ELF-1 (cell line): ENCODE data around the gene TBC1D8.

Source experiments
- DNase-seq: peaks from one replicate; pipeline ENCODE4 v3.0.0-alpha.2; 2016; ENCODE audit warnings: low read depth, low spot score

The TBC1D8 gene

DNA sequence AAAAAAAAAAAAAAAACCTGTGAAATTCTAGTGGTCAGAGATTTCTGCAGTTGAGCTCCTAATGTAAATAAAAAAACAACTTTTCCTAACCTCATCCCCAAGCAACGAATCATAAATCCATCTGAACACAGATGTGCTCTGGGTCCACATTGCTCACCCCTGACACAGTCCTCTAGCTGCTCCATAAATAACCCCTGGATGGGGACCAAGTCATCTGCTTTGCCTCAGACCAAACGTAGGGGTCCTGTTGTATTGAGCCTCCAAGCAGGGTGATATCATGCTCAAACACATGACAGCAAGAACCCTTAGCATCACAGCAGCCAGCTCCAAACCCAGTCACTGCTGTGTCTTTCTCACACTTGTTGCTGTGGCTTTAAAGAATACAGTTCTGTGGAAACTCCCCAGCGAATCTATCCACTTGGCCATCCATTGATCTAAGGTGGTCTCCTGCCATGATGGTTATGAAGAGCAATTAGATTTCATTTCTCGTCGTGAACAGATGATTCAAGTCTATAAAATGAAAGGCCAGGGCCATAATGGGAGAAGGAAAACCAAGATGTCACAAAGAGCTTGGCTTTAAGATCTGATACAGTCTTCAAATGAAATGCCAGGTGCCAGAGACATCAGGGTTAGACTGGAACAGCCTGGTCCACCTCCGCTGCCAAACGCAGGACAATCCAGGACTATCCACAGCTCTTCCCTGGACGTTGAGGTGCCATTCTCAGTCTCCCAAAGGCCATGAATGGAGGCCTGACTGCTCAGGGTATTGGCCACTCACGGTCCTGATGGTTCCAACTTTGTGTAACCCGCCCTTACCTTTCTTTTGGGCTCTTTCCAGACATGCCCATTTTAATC is 39.0 kb downstream of the TBC1D8 start:
- no peak for DNase-seq

DNA sequence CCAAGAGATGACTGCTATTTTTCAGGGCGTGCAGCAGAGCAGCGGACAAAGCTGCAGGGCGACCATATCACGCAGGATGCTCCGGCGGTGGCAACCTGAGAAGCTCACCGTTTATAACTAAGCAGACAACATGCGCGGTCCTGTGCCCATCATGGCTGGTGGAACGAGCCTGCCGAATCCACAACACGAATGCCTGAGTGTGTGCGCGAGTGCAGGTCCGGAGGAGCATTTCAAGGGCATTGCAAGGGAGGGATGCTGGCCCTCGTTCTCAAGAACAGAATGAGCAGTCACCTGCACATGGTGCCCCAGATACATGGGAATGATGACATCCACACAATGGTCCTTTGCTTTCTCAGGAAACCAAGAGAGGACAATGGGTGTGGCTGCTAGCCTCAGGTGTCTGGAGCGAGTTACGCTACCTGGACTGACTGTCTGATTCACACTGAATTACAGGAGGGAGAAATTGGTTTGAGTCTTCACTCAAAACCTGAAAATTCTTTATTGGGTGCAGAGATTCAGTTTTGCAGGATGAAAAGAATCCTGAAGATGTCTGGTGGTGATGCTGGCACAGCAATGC is 39.8 kb downstream of the TBC1D8 start:
- DNase-seq, result no peak

DNA sequence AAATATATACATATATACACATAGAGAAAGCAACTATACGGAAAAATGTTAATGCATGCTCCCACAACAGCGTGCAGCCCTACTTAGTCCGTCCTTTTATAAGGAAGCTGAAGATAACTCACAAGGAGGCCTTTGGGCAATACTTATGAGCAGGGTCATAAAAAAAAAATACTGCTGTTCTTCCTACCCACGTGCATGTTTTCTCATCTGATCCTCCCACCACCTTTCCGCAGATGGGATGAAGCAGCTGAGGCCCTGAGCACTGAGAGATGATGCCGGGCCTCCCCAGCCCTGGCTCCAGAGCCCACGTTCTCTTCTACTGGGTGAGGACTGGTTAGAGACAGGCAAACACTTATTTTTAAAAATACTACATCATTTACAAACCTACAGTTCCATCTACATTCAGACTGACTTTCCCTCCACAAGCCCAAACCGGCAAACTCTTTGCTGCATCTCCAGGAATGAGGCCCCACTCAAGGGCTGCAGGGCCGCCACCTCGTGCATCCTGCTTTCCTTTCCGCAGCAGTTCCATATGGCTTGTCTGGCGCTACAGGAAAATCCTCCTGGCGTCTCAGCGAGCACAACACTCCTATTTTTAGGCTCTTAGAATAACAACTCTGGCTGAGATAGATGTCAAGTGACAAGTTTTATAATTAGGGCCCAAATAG is 41.6 kb downstream of the TBC1D8 start:
- DNase-seq, result no peak

DNA sequence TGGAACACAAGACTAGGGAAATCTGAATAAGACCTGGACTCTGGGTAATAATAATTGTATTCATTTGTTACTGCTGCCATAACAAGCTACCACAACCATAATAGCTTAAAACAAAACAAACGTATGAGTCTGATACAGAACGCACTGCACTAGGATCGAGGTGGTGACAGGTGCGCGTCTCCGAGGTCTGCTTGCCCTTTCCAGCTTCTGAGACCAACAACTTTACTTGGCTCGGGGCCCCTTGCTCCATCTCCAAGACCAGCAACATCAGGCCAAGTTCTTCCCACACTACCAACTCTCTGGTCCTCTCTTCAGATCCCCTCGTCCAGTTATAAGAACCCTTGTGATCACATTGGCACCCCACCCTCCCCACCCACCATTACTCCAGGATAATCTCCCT is 42.8 kb downstream of the TBC1D8 start:
- no peak for DNase-seq

DNA sequence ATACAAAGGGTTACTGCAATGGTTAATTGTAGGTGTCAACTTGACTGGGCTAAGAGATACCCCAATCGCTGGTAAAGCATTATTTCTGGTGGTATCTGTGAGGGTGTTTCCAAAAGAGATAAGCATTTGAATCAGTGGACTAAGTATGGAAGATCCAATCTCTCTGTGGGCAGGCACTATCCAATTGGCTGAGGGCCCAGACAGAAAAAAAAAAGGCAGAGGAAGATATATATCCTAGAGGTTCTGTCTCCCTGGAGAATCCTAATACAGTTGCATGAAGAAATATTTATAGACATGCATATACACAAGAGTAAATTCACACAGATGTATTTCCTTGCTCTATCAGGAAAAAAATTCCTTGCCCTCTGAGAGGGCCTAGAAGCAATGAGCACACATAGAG is 43.9 kb downstream of the TBC1D8 start:
- DNase-seq, result no peak

DNA sequence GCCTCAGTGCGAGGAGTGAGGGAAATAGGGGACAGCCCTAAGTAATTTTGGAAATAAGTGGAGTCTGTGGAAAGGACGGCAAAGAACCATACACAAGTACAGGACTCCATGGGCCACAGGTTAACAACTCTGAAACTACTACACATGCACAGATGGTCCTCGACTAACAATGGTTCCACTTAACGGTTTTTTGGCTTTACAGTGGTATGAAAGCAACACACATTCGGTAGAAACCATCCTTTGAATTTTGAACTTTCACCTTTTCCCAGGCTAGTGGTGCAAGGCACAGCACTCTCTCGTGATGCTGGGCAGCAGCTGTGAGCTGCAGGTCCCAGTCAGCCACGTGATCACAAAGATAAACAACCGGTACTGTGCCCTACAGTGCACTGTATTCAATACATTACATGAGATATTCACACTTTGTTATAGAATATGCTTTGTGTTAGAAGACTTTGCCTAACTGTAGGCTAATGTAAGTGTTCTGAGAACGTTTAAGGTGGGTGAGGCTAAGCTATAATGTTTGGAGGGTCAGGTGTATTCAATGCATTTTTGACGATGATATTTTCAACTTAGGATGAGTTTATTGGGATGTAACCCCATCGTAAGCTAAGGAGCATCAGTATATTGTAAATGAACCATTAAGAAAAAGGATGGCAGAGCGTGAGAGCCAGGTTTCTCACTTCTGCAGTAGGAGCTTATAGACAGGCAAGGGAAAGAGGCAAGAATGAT is 44.6 kb downstream of the TBC1D8 start:
- no peak for DNase-seq

DNA sequence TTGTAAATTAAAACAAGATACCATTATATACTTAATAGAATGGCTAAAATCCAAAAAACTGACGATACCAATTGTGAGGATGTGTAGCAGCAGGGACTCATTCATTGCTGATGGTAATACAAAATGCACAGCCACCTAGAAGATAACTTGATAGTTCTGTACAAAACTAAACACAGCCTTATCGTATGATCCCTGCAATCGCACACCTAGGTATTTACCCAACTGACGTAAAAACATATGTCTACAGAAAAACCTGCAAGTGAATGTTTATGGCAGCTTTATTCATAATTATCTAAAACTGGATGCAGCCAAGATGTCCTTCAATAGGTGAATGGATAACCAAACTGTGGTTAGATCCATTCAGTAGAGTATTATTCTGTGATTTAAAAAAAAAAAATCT is 45.5 kb downstream of the TBC1D8 start:
- DNase-seq, result no peak

DNA sequence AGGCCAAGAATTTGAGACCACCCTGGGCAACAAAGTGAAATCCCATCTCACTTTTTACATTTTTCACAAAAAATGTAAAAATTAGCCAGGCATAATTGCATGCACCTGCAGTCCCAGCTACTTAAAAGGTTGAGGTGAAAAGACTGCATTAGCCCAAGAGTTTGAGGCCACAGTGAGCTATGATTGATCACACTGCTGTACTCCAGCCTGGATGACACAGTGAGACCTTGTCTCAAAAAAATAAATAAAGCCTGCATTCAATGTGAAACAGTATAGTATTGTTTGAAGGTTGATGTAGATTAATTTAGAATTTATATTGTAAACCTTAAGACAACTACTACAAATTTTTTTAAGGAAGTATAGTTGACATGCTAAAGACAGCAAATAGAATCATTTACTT is 53.5 kb downstream of the TBC1D8 start:
- no peak for DNase-seq

DNA sequence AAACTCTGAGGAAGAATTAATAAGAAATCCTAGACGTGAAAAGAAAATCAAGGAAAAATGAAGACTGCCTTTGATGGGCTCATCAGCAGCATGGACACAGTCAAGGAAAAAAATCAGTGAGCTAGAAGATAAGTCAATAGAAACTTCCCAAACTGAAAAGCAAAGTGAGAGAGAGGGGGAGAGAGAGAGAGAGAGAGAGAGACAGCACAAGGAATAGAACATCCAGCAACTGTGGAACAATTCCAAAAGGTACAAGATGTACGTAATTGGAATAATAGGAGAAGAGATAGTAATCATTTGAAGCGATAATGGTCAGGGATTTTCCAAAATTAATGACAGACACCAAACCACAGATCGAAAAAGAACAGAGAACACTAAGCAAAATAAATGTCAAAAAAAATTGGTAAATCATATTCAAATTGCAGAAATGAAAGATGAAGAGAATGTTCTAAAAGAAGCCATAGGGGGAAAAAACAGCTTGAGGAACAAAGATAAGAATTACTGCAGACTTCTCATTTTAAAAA is 54.5 kb downstream of the TBC1D8 start:
- no peak for DNase-seq

DNA sequence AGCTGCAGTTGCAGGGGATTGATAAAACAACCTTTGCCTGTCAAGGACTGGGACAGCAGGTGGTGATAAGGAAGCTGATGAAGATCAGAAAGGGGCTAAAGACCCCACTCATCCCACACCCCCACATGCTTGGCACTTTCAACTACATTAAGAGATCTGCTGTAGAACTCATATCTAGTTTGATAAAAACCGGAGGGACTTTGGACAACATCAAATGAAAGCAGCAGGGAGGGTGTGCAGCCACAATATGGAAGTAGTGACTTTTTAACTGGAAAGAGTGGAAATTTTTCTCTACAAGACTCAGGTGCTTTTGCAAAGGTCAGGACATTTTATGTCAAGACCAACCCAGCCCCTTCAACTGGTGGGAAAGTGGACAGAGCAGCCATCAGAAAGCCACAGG is 56.8 kb downstream of the TBC1D8 start:
- DNase-seq, result no peak

DNA sequence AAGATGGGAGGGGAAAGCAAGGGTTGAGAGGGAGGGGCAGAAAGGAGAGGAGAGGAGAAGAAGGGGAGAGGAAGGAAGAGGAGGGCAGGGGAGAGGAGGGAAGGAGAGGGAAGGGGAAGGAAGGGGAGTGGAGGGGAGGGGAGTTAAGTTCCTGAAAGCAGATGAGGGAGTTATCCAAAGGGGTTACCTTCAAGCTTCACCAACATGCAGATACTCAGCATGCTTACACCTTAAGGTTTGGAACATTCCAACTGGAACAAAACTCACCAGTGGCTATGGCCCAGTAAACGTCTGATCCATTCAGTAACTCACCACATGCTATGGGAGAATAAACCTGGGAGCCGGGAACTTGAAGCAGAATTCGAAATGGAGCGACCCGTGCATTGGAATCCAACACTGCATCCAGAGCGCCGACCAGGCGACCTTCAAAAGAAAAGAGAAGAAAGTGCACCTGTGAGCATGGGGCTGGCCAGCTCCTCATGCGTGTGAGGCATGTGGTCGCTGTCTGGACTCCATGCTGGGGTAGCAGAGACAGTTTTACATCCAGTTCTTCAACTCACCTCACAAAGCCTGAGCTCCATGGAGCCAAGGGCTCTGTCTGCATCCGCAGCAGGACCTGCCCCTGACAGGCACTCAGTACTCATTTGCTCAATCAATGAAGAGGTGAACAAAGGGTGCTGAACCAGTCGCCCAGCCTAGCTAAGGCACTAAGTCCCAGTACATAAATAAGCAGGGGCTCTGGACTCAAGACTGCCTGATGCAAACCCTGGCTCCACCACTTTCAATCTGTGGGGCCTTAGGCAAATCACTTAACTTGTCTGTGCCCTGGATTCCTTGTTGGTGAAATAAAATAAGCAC is 61.0 kb downstream of the TBC1D8 start:
- peak; percentile 16 for DNase-seq

DNA sequence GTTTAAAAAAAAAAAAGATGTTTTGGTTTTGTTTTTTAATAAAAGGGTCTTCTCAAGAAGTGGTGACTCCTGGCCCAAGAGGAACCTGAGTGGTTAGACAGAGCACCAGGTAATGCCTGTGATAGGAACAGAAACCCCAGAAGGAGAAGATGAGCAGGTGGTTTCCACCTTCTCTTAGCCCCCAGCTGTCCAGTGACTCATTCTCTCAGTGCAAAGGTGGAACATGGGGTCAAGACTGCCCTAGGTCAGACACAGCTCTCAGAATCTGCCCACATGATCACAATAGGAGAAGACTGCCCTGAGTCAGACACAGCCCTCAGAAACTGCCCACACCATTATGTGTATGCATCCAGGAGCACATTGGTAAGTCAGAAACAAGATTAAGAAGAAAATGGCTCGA is 61.8 kb downstream of the TBC1D8 start:
- no peak for DNase-seq

DNA sequence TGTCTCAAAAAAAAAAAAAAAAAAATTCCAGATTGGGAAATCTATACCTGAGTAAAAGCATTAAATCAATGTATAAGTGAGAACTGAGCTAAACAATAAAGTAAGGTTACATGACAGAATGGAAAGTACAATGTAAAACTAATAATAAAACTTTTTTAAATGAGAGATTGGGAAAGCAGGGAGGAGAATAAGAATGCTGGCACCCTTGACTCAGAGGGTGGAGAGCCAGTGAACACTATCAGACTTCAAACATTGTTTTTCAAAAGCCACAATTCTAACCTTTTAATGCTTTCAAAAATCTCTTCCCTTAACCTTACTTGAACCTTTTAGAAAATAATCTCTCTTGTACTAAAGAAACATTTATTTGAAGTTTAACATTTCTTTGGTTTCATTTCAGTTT is 63.5 kb downstream of the TBC1D8 start:
- no peak for DNase-seq

DNA sequence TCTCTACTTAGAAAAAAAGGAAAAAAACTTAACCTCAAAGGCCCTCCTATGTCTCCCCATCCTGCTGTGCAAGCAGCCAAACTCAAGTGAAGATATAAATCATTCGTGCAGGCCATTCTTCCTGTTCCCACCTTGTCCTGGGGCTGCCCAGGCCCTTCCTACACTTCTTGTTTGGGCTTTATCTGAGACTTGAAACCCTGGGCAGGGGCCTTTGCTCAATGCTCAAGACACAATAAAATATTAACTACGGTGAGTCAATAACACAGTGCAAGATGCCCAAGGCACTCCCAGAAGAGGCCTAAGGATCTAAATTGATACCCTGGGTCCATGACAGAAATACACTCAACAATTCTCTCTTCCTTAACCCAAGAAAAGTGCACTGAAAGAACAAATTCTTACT is 67.6 kb downstream of the TBC1D8 start:
- no peak for DNase-seq

DNA sequence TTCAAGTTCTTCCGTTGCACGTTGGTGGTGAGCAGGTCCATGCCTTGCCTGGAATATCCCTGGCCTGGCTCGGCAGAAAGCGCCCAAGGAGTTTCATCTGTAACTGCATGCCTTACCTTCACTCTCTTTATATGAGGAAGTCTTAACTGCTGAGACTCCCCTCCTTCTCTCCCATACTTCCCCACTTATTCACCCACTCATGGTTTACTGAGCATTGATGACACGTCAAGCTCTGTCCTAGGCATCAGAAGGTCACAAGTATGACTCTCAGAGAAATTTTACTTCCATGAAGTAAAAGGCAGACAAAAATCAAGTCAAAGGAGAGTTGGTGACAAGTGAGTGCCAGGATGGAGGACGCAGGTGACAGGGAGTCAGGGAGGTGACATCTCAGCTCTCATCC is 68.2 kb downstream of the TBC1D8 start:
- DNase-seq, result no peak

DNA sequence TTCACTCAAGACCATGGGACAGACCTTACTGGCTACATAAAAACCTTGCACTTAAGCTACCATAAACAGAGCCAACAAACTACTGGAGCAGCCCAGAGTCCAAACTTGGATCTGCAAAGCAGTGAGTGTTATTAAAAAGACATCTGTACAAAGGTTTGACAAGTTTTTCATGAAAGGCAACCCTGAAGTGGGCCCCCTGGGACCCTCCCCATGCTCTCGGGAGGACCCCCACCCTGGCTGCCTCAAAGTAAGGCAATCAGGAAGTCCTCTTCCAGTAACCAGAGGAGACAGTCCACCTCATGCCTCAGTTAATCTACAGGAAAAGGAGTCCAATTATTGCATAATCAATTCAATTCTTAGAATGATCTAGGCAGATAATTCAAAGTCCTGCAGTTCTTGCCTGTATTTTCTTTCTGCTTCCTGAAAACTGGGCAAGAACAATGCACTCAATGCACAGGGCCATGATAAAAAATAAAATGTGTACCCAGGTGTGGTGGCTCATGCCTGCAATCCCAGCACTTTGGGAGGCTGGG is 69.7 kb downstream of the TBC1D8 start:
- no peak for DNase-seq

DNA sequence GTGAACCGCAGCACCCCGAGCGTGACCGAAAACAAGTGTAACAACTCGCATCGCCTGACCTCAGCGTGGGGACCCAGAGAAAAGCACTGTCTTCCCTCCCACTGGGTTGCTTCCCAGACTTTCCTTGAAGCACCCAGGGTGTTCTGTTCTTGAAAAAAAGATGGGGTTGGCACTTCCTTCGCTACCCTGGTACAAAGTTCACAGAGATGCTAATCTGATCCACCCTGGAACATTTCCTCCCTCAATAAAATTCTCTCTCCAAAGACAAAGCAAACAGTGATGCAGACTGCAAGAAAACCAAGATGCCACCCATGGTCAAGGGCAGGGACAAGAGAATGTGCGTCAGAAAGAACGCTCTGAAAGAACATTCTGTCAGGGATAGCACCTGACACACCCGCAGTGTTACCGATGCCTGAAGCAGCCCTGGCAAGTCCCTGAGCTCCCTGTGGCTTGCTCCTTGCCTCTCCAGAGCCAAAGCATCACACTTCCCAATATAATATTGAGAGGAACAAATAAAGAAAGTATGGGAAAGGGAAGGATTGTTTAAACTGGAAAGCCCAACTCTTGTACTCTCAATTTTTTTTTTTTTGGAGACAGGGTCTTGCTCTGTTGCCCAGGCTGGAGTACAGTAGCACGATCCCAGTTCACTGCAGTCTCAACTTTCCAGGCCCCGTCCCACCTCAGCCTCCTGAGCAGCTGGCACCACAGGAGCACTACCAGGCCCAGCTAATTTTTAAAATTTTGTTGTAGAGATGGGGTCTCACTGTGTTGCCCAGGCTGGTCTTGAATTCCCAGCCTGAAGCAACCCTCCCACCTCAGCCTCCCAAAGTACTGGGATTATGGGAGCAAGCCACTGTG is 70.7 kb downstream of the TBC1D8 start:
- DNase-seq, result no peak

DNA sequence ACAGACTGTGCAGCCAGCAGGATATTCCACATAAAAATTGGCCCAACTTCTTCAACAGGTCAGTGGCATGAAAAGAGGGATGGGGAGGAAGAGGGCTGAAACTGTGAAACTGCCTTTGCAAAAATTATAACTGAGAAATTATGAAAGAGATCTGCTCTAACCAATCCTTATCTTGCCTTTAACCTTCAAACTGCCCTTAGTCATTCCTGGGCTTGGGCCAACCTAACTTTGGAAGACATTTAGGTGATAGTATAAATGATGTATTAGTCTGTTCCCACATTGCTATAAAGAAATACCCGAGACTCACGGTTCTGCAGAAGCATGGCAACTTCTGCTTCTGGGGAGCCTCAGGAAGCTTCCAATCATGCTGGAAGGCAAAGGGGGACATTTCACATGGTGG is 74.6 kb downstream of the TBC1D8 start:
- DNase-seq, result no peak

DNA sequence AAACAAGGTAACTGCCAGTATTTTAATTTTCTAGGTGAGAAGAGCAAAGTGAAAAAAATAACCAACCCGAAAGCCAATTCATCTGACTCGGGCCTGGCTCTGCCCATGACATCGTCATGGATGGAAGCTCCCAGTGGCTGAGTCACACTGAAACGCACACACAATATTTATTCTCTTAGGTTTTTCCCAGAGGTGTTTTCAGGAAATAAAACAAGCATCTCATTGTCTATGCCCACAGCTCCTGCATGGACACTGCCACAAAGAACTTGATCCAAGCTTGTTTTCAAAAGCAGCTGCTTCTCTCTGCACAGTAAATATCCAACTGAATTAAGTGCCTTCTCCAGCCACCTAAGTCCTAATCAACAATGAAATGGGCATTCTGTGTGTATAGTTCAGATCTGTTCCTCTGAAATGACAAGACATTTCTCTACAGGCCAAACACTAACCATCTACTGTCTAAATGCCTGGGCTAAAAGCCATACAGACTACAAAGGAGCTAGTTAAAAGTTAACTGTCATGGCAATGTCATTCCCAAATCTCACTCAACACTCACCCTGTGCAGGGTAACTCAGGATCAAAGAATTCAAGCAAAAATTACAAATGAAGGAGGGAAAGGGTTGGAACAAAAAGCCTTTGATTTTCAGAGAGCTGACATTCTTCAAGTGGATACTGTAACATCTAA is 86.2 kb downstream of the TBC1D8 start:
- DNase-seq, result no peak
